IPS DF 4.7 (cell line): Measurements from ENCODE around the gene UNC5B.

ENCODE experiments used
- DNase-seq: peaks from one replicate; pipeline ENCODE4 v3.0.0-alpha.2; 2013; ENCODE audit warnings: low spot score; ENCODE audit errors: extremely low read depth

Gene UNC5B

GRCh38 chr10:71239131-71239915, 27.0 kb downstream of the UNC5B start:
- no peak for DNase-seq

GRCh38 chr10:71239946-71240795, 27.8 kb downstream of the UNC5B start:
- no peak for DNase-seq

GRCh38 chr10:71241114-71241829, 28.9 kb downstream of the UNC5B start:
- DNase-seq: no peak

DNA sequence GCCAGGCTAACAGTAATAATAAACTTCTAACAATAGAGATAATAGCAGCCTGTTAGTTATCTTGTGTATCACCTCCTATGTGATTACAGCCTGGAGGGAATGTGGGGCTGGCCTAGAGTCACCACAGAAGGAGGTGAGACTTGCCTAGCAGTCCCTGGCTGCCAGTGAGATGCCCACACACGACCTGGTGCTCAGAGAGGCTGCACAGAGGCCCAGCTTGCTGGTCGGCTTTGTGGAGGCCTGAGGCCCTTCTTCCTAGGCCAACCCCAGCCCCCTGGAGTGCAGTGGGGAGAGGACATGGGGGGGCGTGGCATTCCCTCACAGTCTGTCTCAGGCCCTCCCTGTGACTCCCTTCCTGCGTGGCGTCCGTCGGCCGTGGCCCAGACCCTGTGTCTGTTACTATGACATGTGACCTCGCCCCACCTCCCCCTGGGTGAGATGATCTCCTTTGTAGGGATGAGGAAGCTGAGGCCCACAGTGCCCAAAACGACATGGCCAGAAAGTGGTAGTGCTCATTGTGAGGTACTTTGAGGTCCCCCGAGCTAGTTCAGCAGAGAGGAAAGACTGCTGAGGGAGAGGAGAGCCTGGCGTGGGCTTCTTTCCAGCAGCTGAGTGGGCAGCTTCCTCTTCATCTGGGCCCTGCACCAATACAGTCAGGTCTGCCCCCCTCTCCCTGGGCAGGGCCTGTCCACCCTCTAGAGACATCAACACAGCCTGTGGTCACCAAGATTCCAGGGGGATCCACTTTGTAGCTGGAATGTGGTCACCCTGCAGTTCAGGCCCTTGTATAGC, 29.7 kb downstream of the UNC5B start:
- DNase-seq: no peak

- DNase-seq: no peak
These were observed 30.2 kb downstream of the UNC5B start for GRCh38 chr10:71242622-71243009.

DNA sequence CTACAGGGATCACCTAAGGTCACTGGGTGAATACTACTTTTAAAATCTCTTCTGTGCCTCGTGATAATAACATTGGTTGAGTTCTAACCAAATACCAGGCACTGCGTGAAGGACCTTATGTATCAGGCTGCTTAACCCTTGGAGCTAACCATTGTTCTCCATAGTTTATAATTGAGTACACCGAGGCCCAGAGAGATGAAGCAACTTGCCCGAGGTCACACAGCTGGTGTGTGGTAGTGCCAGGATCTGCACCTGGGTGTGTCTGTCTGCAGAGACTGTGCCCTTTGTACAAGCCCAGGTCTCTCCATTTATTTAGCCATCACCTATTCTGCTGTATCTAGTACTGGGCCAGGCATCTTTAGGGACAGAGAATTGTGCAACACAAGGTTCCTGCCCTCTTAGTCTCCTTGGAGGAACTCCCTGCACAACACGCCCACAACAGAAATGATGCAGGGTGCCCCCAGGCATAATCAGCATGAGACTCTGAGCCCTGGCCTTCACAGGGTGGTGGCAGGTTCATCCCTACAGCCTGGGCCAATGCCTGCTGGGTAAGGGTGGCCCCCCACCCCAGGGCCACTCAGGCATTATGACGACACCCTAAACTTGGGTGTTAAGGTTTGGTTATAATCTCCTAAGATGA, 31.5 kb downstream of the UNC5B start:
- DNase-seq: no peak

DNA sequence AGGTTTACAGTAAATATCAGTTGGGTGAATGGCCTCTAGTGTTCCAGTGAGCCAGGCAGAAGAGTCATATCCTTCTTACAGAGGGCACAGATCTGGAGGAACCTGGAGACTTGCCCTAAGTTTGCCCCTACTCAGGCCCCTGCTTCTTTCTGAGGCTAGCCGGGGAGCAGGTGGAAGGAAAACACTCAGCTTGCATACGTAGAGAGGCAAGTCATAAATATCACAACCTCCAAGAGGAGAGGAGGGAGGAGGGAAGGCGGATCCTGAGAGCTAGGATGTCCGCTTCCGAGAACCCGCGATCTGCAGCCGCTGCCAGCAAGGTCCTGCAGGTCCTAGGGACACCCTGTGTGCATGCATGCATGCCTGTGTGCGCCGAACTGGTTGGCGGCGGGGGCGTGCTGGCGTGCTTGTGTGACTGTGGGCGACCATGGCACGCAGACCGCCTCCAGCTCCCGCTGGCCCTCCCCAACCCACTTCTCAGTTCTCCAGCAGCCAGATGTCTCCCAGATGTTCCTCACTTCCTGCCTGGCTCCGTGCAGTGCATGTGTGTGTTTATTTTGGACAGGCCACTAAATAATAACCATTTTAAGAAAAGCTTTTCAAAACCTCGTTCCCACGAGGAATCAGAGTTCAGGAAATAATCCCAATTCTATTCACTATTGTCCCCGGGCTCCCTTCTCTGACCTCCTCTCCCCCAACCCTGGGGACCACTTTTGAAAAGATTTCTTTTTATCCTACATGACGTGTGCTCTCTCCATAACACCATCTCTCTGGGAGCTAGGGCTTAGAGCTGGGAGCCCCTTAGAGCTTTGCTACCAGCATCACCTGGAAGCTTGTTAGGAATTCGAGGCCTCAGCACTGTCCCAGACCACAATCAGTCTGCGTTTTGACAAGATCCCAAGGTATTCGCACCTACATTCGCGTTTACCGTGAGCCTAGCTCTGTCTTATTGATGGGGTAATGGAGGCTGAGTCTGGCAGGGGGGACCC, 32.4 kb downstream of the UNC5B start:
- no peak for DNase-seq

DNA sequence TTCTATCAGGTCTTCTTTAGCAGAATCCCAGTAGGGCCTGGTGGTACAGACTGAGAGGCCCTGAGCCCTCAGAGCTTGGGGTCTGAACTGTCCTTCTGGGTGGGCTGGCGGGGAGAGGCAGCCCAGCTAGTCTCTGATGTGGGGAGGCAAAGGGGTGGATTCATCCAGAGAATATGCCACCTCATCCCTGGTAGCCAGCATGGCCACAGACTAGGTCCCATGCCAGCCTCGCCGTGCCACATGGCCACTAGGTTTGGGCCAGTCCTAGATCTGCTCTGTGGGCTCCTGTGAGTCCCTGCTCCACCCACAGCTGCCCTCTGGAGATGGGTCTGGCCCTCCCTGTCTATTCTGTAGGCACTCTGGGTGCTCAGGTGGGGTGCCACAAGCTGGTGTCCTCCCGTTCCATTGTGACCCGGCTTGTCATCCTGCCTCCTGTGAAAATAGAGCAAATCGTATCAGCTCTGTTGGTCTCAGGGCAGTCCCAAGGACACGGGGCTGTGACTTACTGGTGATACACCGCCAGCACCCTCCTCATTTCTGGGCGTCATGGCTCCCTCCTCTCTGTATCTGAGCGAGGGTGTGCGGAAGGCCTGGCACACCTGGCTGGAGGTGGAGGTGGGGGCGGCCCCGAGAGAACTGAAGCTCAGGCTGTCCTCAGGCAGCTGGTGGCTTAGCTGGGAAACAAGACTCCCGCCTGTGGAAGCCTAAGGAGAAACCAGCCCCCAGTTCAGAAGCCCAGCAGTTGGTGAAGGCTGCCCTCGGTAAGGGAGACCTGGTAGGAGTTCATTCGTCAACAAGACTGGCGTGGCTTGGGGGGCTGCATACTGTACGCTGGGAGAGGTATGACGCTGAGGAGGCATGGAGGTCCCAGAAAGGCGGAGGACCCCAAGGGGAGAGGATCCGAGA, 33.3 kb downstream of the UNC5B start:
- no peak for DNase-seq

DNA sequence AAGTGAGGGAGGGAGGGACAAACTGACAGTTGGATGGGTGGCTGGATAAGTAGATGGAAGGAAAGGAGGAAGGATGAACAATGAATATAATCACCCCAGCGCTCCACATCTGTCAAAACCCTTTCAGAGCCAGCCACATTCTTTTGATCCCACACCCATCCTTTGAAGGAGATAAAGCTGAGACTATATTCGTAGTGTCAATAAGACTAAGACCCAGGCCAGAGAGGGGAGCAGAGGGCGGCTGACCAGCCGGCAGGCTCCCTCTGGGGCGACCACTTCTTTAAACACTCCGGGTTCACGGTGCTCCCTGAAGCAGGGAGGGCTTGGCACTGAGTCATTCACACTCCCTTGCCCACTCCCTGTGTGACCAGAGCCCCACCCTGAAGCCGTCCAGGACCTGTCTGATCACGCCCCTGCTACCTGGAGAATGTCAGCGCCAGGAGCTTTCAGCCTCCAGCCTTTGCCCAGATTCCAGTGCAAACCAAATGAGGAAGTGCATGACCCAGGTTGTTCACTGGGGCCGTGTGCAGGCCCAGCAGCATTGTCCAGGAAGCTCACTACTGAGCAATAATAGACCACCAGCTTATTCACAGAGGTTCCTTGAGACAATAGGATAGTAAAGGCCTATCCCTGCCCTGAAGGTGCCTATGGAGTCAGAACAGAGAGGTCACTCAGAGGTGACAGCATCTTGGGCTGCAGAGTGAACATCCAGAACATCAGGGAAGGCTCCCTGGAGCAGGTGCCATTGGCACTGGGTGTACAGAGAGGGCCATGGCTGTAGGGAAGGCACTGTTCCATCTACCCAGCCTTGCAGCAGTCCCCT, 34.4 kb downstream of the UNC5B start:
- DNase-seq: no peak

- no peak for DNase-seq
These were observed 35.0 kb downstream of the UNC5B start for GRCh38 chr10:71247414-71247705.

DNA sequence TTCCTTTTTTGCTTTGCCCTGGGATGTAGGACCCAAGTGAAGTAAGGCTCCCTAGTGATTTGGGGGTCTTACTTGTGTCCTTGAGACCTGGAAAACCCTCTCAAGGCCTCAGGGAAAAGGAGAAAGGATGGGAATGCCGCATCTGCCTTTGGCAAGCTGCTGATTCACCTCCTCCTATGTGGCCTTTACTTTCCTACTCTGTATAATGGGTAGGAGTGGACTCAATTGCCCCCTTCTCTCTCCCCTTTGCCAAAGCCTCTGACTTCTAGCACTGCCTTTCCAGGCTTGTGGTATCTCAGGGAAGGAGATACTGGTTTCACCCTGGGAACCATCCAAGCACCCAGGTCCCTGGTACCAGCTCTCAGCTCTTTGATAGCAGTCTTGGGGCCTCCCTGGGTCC, 35.4 kb downstream of the UNC5B start:
- DNase-seq: no peak

DNA sequence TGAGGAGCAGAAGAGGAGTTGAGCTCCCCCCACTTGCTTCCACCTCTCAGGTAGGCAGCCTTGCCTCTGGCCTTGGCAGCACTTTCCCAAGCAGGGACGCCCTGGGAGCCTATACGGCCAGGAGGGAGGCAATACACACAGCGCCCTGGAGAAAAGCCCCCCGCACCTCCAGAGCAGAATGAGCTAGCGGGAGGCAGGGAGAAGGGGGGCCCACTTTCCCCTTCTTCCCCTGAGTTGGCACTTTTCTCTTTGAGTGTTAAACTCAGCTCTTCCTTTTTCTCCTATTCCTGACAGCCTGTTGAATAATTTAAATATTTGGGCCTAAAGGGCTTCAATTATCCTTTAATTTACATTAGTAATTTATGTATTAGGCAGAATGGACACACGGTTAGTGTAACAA, 35.8 kb downstream of the UNC5B start:
- DNase-seq: no peak

GRCh38 chr10:71249996-71250395, 37.6 kb downstream of the UNC5B start:
- DNase-seq: no peak

DNA sequence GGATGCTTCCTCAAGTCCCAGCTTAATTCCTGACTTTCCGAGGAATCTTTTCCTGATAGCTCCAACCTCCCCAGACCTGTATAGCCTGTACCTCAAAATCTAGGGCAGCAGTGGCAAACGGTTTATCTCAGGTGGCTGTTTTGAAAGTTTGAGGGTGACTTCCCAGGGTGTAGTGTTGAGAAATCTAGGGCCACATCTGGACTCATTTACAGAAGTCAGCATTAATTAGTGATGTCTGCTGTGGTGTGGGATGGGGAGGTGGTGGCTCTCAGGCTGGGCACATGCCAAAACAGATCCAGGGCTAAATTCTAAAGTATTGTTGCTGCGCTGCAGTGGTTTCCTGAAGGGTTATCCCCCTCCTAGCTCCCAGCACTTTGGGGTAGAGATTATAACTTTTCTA, 38.0 kb downstream of the UNC5B start:
- DNase-seq: no peak

DNA sequence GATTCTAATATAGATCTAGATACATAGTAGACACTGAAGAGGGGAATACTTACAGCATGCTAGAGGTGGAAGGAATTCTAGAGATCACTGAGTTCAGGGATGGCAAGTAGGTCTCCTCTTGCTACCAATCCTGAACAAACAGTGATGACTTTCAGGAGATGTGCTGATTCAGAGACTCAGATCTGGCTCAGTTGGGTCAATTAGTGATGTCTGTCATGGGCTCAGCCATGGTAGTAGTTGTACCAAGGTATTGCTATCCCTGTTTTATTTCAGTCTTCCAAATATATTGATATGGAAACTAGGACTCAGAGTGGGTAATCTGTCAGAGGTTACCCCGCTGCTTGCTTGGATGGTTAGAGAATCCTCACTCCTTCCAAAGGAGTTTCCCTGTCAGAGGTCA, 38.5 kb downstream of the UNC5B start:
- DNase-seq: no peak

DNA sequence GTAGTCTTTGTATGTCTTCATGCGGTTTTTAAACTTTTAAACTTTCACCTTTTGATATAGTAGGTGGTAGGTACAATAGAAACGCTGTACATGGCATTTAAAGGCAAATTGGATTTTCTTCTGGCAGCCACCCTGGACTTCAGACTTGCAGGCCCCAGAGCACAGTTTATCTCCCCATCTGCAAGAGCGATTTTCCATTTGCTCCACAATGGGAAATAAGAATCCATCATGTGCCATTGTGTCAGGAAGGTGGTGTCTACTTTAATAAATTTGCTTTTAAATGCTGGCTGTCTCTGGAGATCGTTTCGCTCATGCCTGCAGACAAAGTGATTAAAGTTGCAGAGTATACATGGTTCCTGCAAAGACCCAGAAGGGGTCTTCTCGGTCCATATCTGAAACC, 38.9 kb downstream of the UNC5B start:
- no peak for DNase-seq

GRCh38 chr10:71252220-71252619, 39.9 kb downstream of the UNC5B start:
- DNase-seq: no peak
